Stimulated activated CD4-positive, alpha-beta T cell treated with anti-CD3 and anti-CD28 coated beads, Interleukin-4, amount 100 ng/mL, for 48 hours (primary cell): ENCODE measurements around the gene KRAS.

ENCODE experiments used
- DNase-seq, 2 donors: peaks; one replicate each; pipeline ENCODE4 v3.0.0-alpha.2; 2020; ENCODE audit warnings: low read depth in 2 of 2

Gene KRAS

DNA sequence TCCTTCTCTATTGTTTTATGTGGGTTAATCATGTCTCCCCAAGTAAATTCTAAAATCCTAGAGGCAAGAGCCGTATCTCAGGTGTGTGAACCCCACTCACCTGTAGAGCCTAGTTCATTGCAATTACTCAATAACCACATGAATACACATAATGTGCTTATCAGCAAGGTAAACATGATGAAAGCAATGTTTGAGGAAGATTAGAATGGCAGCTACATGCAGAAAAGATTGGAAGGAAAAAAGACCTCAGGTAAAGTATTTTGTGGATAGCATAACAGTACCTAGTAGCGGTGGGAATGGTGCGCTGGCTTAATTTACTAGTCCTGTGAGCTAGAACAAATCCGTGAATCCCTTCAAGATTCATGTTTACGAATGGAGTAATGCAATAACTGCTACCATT lies 5.3 kb upstream of the KRAS start:
- no peak for DNase-seq

DNA sequence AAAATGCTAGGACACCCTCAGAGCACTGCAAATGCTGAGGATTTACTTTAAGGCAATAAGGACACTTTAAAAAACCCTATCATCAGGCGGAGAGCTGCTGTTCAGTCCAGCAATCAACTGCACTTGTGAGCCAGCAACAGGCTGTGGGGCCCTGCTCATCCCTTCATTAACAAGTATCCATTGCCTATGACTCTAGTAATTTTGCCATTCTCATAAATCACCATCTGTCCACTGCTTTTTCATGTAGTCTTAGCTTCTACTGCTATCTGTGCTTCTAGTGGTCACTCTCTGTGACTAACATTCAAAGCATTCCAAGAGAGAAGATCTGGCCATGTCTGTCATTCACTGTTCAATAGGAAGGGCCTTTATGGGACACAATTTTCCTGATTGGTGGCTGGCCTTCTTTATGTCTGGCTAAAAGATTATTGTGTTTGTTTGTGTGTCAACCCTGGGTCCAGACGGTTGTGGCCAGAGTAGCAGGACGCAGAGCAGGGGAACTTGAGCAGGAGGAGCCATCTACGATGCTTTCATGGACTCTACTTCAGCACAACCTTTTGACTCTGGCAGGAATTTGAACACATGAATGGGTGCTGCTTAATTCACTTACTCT lies 3.6 kb upstream of the KRAS start:
- DNase-seq: no peak

DNA sequence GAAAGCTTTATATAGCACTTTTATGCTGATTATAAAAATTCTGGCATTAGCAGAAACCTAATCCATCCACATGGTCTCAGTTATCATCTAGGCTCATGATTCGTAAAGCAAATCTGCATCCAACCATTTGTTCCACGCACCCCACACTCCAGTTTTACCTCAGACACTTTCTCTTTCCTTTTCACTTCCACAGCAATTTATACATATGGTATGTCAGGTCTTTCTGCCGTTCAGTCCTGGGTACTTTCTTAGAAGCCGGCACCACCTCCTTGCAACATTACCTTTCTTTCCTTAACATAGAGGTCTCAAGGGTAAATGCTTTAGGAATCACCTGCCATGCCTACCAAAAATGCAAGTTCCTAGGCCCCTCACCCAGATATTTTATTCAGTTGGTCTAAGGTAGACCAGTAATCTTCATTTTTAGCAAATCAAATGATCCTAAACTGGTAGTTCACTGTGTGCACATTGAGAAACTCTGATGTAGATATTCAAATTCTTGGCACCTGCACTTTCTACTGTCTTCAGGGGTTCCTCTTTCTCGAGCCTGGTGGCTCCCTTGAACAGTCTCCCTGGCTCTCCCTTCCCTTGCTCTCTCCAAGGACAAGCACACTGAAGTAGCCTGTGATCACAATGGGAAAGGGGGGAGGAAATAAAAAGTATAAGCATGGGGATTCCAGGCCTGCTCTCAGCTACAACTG lies 2.8 kb upstream of the KRAS start:
- no peak for DNase-seq

DNA sequence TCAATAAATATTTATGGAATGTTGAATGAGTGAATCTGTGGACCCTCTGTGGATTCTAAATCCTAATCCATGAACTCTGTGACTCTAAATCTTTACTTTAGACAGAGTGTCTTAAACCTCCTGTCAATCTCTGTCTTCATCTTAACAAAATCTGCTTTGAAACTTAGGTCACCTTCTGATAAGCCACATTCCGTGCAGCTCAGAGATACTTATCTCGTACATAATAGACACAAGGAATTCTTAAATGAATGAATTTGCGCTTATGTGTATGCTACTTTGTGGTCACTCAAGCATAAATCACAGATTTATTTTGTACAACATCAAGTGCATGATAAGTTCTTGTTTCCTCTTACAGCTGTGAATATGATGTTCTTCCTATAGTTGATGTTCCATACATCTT lies 2.2 kb upstream of the KRAS start:
- DNase-seq: no peak

DNA sequence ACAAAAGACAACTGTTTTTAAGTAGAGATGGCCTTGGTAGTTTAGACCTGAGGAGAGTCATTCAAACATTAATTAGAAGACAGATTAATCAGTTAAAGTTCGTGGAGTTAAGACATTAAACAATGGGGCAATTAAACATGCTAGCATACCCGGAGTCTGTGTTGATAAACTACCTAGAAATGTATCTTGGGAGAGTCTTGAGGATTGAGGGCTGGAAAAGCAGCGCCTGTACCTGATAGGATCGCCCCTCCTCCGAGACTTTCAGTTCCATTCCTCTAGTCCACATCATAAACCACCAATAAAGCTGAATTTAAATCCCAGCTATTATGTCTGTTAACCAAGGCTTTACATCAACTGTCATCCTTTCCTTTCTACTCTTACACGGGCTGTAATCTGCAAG lies 1.0 kb upstream of the KRAS start:
- DNase-seq: no peak

DNA sequence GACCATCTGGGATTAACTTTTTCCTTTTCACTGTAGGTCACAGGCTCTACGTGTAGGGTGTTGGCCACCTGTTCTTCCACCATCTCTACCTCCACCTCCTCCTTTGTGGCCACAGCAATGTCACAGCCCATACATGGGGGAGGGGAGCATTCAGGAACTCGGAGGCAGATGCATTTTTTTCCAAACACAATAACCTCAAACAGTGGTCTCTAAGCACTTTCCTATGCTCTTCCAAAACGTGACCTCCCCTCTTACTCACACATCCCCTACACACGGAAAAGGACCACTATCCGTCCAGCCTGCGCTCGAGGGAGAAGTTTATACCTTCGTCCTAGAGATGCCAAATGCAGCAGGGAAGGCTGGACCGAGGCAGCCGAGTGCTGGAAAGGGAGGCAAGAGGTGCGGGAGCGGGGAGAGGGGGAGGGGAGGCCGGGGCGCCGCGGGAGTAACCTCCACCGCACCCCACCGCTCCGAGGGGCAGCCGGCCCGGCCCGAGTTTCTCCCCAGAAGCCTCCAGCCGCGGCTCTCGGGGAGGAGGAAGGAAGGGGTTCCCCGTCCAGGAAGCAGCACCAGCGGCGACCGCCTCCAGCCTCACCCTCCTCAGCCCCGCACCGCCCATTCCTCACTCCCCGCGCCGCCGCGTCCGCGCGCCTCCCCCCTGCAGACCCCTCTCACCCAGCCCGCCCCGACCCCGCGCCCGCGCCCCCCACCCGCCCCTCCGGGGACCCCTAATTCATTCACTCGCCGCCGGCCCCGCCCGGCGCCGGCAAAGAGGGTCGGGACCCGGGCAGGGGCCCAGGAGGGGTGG lies 594 bp downstream of the KRAS start:
- DNase-seq: peak; percentile 19 to 38

DNA sequence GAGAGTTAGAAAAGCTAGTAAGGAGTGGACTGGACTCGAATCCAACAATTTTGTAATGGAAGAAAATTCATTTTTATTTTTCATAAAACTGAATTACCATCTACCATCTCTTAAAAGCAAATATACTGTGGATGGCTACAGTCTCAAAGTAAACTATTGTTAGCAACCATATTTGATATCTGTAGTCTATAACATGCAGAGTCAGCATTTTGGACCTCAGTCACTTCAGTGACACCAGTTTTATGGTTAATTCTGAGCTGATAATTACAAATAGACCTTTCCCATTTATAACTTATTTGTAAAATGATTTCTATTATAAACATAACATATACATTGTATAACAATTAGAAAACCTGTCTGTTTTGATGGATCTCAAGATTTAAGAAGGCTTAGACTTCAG lies 2.0 kb downstream of the KRAS start:
- DNase-seq: no peak

DNA sequence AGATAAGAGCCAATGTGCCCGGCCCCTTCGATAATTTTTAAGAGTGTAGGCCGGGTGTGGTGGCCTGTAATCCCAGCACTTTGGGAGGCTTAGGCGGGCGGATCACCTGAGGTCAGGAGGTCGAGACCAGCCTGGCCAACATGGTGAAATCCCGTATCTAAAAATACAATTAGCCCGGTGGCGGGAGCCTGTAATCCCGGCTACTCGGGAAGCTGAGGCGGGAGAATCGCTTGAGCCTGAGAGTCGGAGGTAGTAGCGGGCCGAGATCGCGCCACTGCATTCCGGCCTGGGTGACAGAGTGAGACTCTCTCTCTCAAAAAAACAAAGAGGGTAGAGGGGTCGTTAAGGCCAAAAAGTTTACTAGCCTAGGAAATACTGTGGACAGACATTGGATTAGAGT lies 2.6 kb downstream of the KRAS start:
- no peak for DNase-seq

DNA sequence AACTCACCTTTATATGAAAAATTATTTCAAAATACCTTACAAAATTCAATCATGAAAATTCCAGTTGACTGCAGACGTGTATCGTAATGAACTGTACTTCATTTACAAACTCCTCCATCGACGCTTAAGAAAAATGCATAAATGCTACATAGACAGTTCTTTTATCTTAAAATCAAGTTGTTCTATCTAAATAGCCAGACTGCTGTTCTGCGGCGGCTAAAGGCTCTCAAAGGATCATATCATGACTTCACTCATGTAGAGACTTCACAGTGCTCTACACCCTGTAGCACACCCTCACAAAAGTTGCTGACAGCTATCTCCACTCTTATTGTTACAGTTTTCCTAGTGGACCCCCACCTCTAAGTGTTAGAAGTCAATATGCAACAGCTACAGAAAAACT lies 5.2 kb downstream of the KRAS start:
- DNase-seq: no peak

DNA sequence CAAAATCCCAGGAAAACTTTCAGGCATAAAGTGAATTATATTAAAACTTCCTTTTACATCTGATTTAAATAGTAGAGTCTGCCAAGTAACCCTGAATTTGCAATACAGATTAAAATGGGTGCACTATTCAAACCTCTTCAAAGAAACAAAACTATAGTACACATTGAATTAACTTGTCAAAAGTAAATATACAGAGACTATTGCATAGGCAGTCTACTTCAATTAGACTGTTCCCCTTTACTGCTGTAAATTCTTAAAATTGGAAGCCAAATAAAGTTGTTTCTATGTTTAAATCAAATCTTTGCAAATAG lies 7.1 kb downstream of the KRAS start:
- no peak for DNase-seq

DNA sequence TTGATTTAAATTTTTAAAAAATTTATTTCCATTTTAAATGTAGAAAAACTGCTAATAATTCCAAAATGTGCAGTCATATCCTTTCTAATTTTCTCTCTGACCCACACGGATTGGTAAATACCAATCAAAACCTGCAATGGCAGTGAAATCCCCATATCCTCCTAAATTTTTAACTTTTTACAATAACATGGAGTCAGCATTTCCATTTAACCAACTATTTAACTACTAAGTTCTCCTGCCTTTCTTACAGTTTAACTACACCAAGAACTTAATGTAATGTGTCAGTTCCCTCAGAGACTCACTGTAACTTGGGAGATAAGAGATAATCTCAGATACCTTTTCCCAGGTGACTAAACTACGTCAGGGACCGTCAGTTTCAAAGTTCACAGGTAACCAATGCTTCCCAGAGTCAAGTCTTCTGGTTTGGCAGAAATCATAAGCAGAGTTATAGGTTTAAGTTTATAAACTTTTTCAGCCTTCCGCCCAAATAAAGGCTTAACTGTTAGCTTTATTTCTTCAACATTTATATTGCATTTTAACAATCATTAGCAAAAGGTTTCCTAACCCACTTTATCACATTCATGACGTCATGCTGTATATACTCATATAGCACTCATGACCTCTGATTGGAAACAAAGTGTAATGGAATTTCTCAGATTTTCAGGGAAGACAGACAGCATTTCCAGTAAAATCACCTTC lies 7.6 kb downstream of the KRAS start:
- DNase-seq: no peak

DNA sequence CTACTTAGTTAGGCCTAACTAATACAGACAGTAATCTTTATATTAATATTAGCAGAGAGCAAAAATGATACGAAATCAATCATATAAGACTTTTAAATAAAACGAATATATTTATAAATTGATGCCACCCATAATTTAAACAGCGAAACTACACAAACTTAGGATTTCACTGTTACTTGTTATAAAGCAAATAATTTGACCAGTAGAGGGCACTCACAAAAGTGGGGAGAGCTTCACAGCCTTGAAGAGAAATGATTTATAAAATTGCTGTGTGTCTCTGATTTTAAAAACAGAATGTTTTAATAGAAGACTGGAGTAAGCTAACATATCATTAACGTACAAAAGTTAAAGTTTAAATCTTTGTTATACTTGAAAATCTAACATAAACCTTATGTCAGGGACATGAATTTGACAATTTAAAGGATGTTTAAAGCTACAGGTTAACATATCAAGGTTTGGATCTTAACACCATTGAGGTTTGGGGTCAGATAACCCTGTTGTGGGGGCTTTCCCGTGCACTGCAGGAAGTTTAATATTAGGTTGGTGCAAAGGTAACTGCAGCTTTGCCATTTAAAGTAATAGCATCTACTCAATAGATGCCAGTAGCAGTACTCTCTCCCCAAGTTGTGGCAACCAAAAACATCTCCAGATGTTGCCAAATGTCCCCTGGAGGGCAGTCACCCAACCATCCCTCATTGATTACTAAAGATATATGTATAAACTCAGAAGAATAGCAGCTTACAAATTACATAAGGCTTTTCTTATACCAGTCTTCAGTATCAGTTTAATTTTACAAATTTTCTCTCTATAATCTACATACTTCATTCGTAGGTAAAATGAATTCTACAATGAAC lies 9.3 kb downstream of the KRAS start:
- DNase-seq: no peak

DNA sequence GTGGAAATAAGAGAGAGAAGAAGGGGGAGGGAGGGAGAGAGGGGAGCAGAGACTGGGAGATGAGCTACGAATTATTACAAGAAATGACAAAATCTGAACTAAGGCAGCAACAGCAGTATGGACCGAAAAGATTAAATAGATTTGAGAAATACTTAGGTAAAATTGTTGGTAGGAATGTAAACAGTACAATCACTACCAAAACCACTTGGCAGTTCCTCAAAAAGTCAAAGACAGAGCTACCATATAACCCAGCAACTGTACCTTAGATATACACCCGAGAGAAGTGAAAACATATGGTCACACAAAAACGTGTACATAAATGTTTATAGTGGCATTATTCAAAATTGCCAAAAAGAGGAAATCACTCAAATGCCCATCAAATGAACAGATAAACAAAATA lies 14.1 kb downstream of the KRAS start:
- no peak for DNase-seq

DNA sequence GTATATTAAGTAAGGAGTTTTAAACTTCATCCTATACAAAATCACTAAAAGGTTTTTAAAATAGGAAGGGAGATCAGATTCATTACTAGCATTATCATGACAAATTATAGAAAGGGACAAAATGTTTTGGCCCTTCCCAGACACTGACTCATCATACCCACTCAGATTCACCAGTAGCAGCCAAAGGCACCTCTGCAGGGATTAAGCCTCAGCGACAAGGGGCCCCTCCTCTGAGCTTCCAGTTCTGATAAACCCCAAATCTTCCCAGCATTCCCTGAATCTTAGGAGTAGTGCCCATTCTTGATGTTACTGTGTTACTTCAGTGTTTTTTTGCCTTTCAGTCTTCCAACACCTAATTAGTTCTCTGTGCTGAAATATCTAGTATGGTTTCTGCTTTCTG lies 14.5 kb downstream of the KRAS start:
- no peak for DNase-seq

DNA sequence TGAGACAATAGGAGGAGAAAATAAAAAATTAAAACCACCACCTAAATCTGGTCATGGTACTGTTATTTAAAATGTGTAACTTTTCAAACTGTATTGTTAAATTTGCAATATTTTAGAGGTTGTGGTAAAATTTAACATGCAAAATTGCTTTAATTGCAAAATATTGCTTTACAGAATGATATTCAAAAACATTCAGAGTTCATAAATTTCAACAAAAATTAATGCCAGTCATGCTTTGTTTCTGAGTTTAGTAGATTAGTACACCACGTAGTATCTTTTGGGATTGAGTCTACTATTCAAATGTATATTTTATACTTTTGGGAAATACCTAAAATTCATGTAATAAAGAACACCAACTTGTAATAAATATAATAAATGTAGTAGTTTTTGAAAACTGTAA lies 37.4 kb downstream of the KRAS start:
- DNase-seq: no peak

DNA sequence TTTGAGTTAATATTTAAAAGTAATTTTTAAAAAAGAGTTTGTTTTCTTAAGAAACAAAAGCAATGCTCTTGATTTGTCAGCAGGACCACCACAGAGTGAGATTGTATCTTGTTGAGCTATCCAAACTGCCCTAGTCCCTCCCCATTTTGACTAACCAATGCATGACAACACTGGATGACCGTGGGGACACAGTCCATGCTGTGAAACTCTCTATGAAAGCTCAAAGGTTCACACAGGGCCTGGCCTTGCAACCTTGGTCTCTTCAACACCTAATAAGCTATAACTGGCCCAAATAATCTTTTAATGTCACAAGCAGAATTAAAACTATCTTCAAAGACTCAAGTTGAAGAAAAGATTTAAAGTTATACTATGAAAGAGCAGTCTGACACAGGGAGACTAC lies 42.2 kb downstream of the KRAS start:
- DNase-seq: no peak

DNA sequence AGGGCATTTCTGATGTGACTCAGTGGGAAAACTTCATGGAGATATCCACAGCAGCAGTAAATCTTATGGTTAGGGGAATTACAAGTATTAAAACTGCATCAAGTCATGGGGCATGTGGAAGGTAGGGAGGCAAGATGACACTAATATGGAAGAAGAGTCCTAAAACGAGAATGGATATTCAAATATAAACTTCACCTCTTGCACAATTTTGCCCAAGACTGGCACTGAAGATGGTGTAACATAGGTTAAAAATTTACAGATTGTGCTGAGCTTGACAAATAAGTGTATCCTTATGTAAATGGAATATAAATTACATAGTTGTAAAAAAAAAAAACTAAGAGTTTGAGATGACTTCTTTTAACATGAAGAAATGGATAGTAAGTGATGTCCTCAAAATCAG lies 42.9 kb downstream of the KRAS start:
- DNase-seq: no peak

DNA sequence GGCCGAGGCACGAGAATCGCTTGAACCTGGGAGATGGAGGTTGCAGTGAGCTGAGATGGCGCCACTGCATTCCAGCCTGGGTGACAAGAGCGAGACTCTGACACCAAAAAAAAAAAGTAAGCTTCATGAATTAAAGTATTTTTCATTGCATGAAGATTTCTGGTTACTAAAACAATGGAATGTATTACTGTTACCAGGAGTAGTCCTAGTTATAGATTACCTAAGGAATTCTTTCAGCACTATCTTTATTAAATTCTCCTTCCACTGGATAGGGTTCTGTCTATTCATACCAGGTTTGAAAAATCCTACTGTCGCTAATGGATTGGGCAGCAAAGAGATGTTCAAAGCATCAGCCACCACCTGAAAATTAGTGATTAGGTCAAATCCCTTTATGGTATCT lies 43.3 kb downstream of the KRAS start:
- no peak for DNase-seq

DNA sequence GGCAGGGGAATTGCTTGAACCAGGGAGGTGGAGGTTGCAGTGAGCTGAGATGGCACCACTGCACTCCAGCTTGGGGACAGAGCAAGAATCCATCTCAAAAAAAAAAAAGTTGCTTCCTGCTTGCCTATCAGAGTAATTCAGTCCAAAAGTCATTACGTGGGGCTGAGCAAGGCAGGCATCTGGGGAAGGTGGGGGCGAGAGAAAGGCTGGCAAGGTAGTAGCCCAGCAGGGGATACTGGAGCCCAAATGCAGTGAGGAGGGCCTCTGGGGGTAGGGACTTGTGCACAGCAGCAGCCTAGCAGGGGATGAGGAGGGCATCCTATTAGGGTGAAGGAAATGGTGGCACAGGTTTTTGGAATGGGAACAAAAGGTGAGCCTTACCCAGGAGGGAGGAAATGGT lies 48.6 kb downstream of the KRAS start:
- no peak for DNase-seq

DNA sequence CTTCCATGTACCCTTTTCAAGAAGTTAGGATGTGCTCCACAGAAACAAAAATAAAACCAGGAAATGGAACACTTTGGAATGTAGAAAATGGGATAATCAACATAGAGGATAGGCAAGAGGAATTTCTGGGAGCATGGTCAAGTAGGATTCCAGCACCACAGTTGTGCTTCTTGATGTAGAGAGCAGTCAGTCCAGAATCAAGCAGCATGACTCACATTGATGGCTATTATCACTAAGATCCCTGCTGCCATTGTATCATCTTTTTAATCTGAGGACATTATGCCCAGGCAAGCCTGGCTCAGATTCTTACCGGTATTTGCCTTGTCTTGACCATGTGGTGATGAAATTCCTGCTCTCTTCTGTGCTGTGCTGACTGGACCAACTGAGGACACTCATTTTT lies 50.0 kb downstream of the KRAS start:
- no peak for DNase-seq

DNA sequence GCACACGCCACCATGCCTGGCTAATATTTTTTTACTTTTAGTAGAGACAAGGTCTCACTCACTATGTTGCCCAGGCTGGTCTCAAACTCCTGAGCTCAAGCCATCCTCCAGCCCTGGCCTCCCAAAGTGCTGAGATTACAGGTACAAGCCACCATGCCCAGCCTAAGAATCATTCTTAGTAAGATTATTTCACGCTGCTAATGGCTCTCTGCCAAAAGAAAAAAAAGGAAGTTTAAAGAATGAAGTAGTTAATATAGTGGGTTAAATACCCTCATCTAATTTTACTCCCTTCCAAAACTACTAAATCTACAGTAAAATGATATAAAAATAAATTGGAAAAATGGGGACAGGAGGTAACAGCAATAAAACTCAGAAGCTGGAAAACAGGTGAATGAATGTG lies 53.1 kb downstream of the KRAS start:
- no peak for DNase-seq
